ENCODE measurements around the gene IL31RA.

The IL31RA gene

GRCh38 chr5:55904152-55904551 is 53.0 kb downstream of the IL31RA start:
- no peak for DNase-seq

GRCh38 chr5:55905251-55905650 is 54.1 kb downstream of the IL31RA start:
- DNase-seq, result no peak

GRCh38 chr5:55907927-55908326 is 56.8 kb downstream of the IL31RA start:
- no peak for DNase-seq

- no peak for DNase-seq
Observed at GRCh38 chr5:55908804-55909203, 57.6 kb downstream of the IL31RA start.

DNA sequence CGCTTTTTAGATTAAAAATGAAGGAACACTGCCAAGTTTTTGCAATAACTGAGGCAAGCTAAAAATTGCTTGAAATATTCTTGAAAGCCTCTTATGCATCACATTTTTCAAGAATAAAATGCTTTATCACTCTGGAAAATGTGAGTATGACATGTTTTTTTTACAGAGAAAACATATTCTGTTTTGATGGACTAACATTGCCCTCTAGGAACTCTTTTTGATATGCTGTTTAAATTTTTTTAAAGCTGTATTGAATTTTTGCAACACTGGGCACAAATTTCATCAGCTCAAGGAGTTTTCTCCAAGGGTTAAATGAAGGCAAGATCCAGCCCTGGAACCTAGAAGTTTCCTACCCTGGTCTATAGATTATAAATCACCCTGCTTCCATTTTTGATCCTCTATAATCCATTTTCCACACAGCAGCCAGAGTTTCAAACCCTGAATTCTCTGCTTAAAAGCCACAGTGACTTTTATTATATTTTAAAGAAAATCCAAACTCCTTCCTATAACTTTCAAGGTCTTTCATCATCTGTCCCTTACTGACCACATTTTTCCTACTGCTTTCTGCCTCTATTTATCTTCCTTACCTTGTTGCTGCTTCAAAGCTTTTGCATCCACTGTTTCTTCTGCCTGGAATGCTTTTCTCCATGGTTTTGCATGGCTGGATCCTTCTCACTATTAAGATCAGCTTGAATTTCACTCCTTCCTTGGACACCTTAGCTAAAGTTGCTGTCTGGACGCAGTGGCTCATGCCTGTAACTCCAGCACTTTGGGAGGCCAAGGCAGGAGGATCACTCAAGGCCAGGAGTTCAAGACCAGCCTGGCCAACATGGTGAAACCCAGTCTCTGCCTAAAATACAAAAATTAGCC is 60.9 kb downstream of the IL31RA start:
- no peak for DNase-seq

- no peak for DNase-seq
Observed at GRCh38 chr5:55913466-55914413, 62.6 kb downstream of the IL31RA start.

- no peak for DNase-seq
Observed at GRCh38 chr5:55914971-55915370, 63.8 kb downstream of the IL31RA start.

GRCh38 chr5:55915783-55916182 is 64.6 kb downstream of the IL31RA start:
- no peak for DNase-seq

DNA sequence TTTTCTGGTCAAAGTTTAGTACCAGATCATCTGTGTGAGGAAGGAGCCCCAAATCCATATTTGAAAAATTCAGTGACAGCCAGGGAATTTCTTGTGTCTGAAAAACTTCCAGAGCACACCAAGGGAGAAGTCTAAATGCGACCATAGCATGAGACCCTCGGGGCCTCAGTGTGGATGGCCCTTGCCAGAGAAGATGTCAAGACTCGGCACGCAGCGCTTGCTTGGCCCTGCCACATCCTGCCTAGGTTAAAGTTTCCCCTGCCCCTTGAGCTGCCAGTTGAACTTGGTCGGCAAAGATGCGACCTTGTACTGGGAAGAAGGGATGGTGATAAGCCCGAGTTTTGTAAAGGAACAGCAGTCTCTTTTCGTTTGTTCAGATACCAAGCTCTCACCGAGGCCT is 65.8 kb downstream of the IL31RA start:
- no peak for DNase-seq

- DNase-seq, result no peak
Observed at GRCh38 chr5:55917402-55918086, 66.4 kb downstream of the IL31RA start.

DNA sequence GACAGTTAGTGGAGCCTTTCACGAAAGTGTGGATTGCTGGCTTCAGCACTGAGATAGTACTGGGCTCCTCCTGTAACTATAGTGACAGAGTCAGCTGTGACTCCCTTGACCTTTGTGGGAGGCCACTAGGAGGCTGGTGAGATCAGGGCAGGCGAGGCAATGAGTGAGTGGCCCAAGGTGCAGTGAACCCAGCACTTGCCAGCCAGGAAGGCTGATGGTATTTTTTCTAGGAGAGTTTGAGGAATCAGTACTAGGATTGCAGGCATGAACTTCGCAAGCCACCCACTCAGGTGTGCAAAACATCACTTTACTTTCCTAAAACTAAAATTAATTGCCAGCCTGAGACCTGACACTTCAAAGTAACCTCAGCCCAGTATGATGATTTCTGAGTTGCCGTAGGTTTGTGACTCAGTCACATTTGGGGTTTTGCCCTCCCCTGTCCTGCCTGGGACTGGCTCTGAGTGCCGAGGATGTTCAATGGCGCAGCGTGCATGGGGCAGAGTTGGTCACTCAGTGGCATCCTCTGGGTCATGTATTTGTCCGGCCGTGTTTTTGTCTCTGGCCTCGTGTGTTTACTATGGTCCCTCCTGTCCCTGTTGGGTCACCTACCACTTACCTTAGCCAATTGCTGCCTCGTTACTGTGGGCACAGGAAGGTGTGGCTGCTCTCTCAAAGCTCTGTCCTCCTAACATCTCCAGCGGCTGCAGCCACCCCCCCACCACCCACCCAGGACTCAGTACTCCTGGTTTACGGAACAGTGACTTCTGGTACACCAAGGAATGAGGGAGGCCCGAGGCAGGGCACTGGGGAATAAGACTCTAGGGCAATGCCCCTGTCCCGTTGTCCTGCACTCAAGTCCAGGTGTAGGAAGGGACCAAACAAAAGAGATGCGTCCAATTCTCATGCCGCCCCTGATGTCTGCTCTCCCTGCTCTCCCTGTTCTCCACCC is 67.2 kb downstream of the IL31RA start:
- no peak for DNase-seq

DNA sequence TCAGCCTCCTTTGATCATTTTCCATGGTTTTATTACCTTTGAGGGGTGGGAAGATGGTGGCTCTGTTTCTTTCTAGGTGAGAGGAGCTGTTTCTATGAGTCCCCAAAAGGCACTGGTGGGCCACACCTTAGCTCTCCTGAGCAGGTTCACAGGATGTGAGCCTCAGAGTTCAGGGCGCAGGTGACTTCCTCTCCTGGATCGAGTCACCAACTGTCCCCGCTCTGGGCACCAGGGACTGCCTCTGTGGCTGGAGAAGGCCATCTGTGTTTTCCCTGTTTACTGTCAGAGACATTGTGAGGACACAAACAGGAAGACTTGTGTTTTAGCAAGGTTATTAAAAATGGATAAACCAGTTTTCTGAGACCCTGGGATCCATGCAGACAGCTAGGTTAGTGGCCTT is 68.5 kb downstream of the IL31RA start:
- no peak for DNase-seq

DNA sequence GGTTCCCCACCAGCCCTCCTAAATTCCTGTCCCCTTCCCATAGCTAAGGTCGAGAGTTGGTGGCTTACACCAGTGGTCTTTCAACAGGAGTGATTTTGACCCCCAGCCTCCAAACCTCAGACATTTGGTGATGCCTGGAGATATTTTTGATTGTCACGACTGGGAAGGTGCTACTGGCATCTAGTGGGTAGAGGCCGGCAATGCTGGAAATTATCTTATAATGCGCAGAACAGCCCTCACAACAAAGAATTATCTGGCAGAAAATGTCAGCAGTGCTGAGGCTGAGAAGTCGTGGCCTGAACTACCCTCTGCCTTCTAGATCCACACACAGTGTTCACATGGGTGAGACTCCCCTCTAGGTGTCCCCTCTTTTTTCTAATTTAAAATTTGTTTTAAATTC is 69.6 kb downstream of the IL31RA start:
- no peak for DNase-seq

DNA sequence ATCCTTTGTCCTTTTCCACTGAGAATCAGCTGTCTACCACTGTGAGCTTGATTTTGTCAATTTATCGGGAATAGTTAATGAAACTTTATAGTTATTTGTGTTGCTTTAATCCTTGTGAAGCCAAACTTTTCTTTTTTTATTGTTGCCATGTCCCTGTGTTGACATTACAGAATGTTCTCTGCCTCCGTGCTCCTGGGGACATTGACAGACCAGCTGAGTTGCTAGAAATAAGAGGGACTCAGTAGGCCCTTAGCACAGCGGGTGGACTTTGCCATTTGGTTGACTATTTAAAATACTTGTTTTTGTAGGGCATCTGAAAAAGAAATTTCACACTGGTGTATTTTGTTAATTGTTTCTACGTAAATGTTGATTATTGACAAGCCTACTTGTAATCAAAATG is 70.5 kb downstream of the IL31RA start:
- DNase-seq, result no peak

DNA sequence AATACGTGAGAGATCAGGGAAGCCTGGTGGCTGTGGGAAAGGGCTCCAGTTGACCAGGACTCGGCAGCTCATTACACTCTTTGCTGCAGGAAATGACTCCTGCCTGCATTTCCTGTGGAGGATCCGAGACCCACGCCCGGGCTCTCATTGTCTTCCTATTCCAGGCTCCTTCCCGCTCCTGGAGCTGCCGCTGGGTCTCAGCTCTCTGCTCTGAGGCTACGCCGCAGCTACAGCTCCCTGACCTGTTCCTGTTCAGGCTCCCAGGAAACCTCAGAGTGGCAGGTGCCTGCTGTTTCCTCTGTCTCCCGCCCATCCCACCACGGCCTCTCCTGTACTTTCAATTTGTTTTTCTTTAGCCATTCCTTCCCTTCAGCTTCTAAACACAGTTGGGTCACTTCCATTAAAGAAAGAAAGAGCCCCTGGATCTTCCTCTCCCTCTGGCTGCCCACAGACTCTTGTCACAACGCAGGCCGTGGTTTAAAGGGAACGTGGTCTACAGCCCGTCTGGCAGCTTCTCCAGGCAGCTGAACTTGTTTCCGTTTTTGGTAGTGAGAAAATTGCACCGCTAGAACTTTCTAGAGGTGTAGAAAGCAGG is 72.1 kb downstream of the IL31RA start:
- no peak for DNase-seq

GRCh38 chr5:55923865-55924500 is 72.8 kb downstream of the IL31RA start:
- DNase-seq, result no peak

DNA sequence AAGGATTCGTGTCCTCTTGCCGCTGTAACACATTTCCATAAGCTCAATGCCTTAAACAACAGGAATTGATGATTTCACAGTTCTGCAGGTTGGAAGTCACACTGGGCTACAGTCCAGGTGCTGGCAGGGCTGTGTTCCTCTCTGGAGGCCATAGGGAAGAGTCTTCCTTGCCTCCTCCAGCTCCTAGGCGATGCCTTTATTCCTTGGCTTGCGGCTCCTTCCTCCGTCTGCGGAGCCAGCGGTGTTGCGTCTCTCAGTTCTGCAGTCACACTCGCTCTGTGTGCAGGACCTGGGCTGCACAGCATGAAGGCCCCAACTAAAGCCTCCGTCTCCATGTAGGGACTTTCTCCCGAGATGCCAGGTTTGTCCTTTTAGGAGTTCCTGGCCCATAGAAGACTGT is 73.6 kb downstream of the IL31RA start:
- no peak for DNase-seq

DNA sequence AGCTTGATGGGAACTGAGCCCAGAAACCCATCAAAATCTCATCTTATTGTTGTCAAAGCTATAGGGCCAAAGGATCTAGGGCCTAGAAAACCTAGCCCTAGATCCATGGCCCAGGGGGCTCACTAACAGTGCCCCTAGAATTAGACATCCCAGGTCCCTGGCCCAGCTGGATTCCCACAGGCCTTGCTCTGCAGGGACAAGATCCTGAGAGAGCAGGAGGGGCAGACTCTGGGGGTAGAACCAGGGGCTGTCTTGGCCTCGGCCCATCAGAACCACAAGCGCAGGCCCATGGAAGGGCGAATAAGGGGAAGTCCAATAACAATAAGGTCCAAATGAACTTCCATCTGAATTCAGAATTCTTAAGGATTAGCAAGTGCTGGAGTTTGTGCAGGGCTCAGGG is 74.0 kb downstream of the IL31RA start:
- no peak for DNase-seq

DNA sequence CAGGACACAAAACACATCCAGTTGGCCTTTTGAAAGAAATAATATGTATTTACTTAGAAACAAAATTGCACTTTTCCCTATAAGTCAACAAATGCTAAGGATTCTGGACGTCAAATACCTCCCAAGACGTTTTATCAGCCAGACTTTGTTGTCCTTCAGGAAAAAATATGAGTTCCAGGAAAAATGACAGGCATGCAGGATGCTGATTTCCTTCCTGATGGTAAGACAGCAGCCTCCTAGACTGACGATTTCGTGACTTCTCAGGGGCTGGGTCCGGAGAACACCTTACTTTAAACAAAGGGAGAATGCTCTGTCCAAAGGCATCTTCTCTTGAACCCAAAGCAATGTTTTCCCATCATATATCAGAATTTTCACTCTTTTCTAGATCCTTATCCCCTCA is 74.6 kb downstream of the IL31RA start:
- no peak for DNase-seq

- DNase-seq, result no peak
Observed at GRCh38 chr5:55926476-55926875, 75.3 kb downstream of the IL31RA start.

All from activated T-cell treated with anti-CD3 and anti-CD28 coated beads for 4 hours (primary cell).